ENCODE results near the gene BCAS3.
"Not testable (repeated sequence)": the region's sequence is repeated elsewhere in the genome, so short reads cannot be mapped to it uniquely, and the experiment has no call there.

The BCAS3 gene

GRCh38 chr17:61352408-61352770 is 674.7 kb downstream of the BCAS3 start:
- Histone ChIP-seq H3K4me1 (ENCODE audit: insufficient read depth, poor library complexity, severe bottlenecking) (peaks cover 12% of the 10 kb centered on the region), H3K36me3 (ENCODE audit: low read depth) (no peaks in the 10 kb centered on the region), H3K27me3 (ENCODE audit: insufficient read depth, poor library complexity, severe bottlenecking) (no peaks in the 10 kb centered on the region), H3K27ac (ENCODE audit: poor library complexity, severe bottlenecking) (no peak overlapping the region), H3K9me3 (ENCODE audit: severe bottlenecking) (no peaks in the 10 kb centered on the region), H3K4me3 (ENCODE audit: severe bottlenecking) (no peak overlapping the region)
- ATAC-seq (ENCODE audit: low read depth) (no peak), DNase-seq (ENCODE audit: low spot score) (no peak)
- no peak for TF ChIP-seq CTCF (IDR thresholded peaks at IDR 0.05; ENCODE audit: poor library complexity, severe bottlenecking)

GRCh38 chr17:61352781-61353491 is 675.3 kb downstream of the BCAS3 start:
- Histone ChIP-seq H3K27me3 (ENCODE audit: insufficient read depth, poor library complexity, severe bottlenecking) (no peaks in the 10 kb centered on the region), H3K27ac (ENCODE audit: poor library complexity, severe bottlenecking) (no peak overlapping the region), H3K9me3 (ENCODE audit: severe bottlenecking) (no peaks in the 10 kb centered on the region), H3K36me3 (ENCODE audit: low read depth) (no peaks in the 10 kb centered on the region), H3K4me1 (ENCODE audit: insufficient read depth, poor library complexity, severe bottlenecking) (peaks cover 12% of the 10 kb centered on the region), H3K4me3 (ENCODE audit: severe bottlenecking) (no peak overlapping the region)
- ATAC-seq (ENCODE audit: low read depth) (no peak), DNase-seq (ENCODE audit: low spot score) (no peak)
- TF ChIP-seq CTCF (IDR thresholded peaks at IDR 0.05; ENCODE audit: poor library complexity, severe bottlenecking): no peak

GRCh38 chr17:61353615-61354014 is 676.0 kb downstream of the BCAS3 start:
- DNase-seq (ENCODE audit: low spot score) (no peak), ATAC-seq (ENCODE audit: low read depth) (no peak)
- Histone ChIP-seq H3K4me3 (ENCODE audit: severe bottlenecking) (no peak overlapping the region), H3K27ac (ENCODE audit: poor library complexity, severe bottlenecking) (no peak overlapping the region), H3K4me1 (ENCODE audit: insufficient read depth, poor library complexity, severe bottlenecking) (peaks cover 12% of the 10 kb centered on the region), H3K36me3 (ENCODE audit: low read depth) (no peaks in the 10 kb centered on the region), H3K27me3 (ENCODE audit: insufficient read depth, poor library complexity, severe bottlenecking) (no peaks in the 10 kb centered on the region), H3K9me3 (ENCODE audit: severe bottlenecking) (no peaks in the 10 kb centered on the region)
- TF ChIP-seq CTCF (IDR thresholded peaks at IDR 0.05; ENCODE audit: poor library complexity, severe bottlenecking): no peak

- peaks cover 12% of the 10 kb centered on the region for H3K4me1 ChIP-seq (ENCODE audit: insufficient read depth, poor library complexity, severe bottlenecking)
- no peak overlapping the region for H3K4me3 ChIP-seq (ENCODE audit: severe bottlenecking)
- no peaks in the 10 kb centered on the region for H3K9me3 ChIP-seq (ENCODE audit: severe bottlenecking)
- H3K36me3 ChIP-seq (ENCODE audit: low read depth): no peaks in the 10 kb centered on the region
- no peak for TF ChIP-seq CTCF (IDR thresholded peaks at IDR 0.05; ENCODE audit: poor library complexity, severe bottlenecking)
- H3K27me3 ChIP-seq (ENCODE audit: insufficient read depth, poor library complexity, severe bottlenecking): no peaks in the 10 kb centered on the region
- H3K27ac ChIP-seq (ENCODE audit: poor library complexity, severe bottlenecking): no peak overlapping the region
- ATAC-seq (ENCODE audit: low read depth) (no peak), DNase-seq (ENCODE audit: low spot score) (no peak)
These were observed 677.5 kb downstream of the BCAS3 start for GRCh38 chr17:61354895-61355874.

GRCh38 chr17:61357061-61357460 is 679.4 kb downstream of the BCAS3 start:
- not testable (repeated sequence) for DNase-seq (ENCODE audit: low spot score); H3K36me3 ChIP-seq (ENCODE audit: low read depth); ATAC-seq (ENCODE audit: low read depth); H3K9me3 ChIP-seq (ENCODE audit: severe bottlenecking); H3K27me3 ChIP-seq (ENCODE audit: insufficient read depth, poor library complexity, severe bottlenecking); H3K4me3 ChIP-seq (ENCODE audit: severe bottlenecking)
- peaks cover 28% of the 10 kb centered on the region for H3K4me1 ChIP-seq (ENCODE audit: insufficient read depth, poor library complexity, severe bottlenecking)
- H3K27ac ChIP-seq (ENCODE audit: poor library complexity, severe bottlenecking): peak overlapping the region; percentile 62

GRCh38 chr17:61359513-61359912 is 681.9 kb downstream of the BCAS3 start:
- not testable (repeated sequence) for H3K36me3 ChIP-seq (ENCODE audit: low read depth); DNase-seq (ENCODE audit: low spot score); H3K4me3 ChIP-seq (ENCODE audit: severe bottlenecking); H3K27me3 ChIP-seq (ENCODE audit: insufficient read depth, poor library complexity, severe bottlenecking); H3K9me3 ChIP-seq (ENCODE audit: severe bottlenecking); H3K27ac ChIP-seq (ENCODE audit: poor library complexity, severe bottlenecking); ATAC-seq (ENCODE audit: low read depth)
- peaks cover 28% of the 10 kb centered on the region for H3K4me1 ChIP-seq (ENCODE audit: insufficient read depth, poor library complexity, severe bottlenecking)

All from RWPE2 (cell line).